HepG2 (cell line): ENCODE results near the gene GOLGA7B. TPM values are rescaled to one million over a fixed set of nuclear protein-coding genes. Genes with fewer than 3 reads are reported as not detected.

Experiments
- ATAC-seq: fragments of 200-7000 bp; cut with Tn5 transposase; 3 replicates; pipeline ENCODE4 v1.9.1; 2020; ENCODE audit warnings: mild to moderate bottlenecking, moderate library complexity
- BruUV-seq: library from RNA; stranded (reverse); fragments of 400-500 nt; replicated peaks from 2 replicates; lab custom pipeline; 2021; lab: Mats Ljungman, UMichigan
- CTCF ChIA-PET: fragments of 300-600 bp; formaldehyde crosslinking; extraction: SDS; loops from one replicate; lab custom pipeline; 2021; ENCODE audit warnings: low total read pairs, inconsistent platforms, low intra/inter-chr PET ratio; lab: Yijun Ruan, JAX
- POLR2A ChIA-PET: fragments of 350-600 bp; sonication (Branson Sonifier 250); formaldehyde crosslinking; loops from one replicate; lab custom pipeline; 2020; ENCODE audit warnings: antibody characterized with exemption, inconsistent platforms; lab: Yijun Ruan, JAX
- DNase-seq: peaks from one replicate; pipeline ENCODE4 v3.0.0-alpha.2; 2015; ENCODE audit warnings: low spot score
- FAIRE-seq: peaks from 3 replicates; lab custom pipeline; 2011; peaks lifted over from hg19 to GRCh38; lab: Jason Lieb, UNC
- H2AFZ ChIP-seq: one replicate; pipeline ENCODE4 v1.6.1; 2011; ENCODE audit warnings: low read length, inconsistent platforms
- H3K27ac ChIP-seq: fragments of 300-600 bp; 3 replicates; pipeline ENCODE4 v1.8.0; 2011; ENCODE audit warnings: mixed run types, mild to moderate bottlenecking, mixed read lengths, low read length, inconsistent platforms; ENCODE audit not compliant: insufficient read depth; ENCODE audit errors: extremely low read length
- H3K27me3 ChIP-seq, 2 experiments: fragments of 200-600 bp in 1 of 2; 2 replicates in 1 of 2; 3 replicates in 1 of 2; pipeline versions ENCODE4 v1.6.0 to v1.8.0; 2011; ENCODE audit warnings: low read length in 2 of 2, mild to moderate bottlenecking in 2 of 2, moderate library complexity in 2 of 2, inconsistent platforms in 1 of 2; ENCODE audit not compliant: insufficient read depth in 2 of 2, control insufficient read depth in 1 of 2
- H3K36me3 ChIP-seq, 2 experiments: fragments of 200-600 bp in 1 of 2; replicated peaks in 1 of 2; 2 replicates in 1 of 2; 3 replicates in 1 of 2; pipeline versions ENCODE4 v1.5.1 to v1.8.0; 2011; ENCODE audit warnings: low read length in 2 of 2, inconsistent platforms in 1 of 2; ENCODE audit not compliant: insufficient read depth in 2 of 2, control insufficient read depth in 1 of 2
- H3K4me1 ChIP-seq: 2 replicates; pipeline ENCODE4 v1.5.1; 2012; ENCODE audit warnings: low read length, inconsistent platforms; ENCODE audit not compliant: insufficient read depth
- H3K4me2 ChIP-seq: 2 replicates; pipeline ENCODE4 v1.6.0; 2011; ENCODE audit warnings: low read depth, low read length, inconsistent platforms
- H3K4me3 ChIP-seq, 3 experiments: fragments of 200-600 bp in 1 of 3; sonication (generic), shearing (Covaris generic) in 1 of 3; replicated peaks in 1 of 3; 2 replicates each; pipeline ENCODE4 v1.5.1; 2011 to 2016; ENCODE audit warnings: low read length in 3 of 3, inconsistent platforms in 2 of 3, low read depth in 2 of 3, mild to moderate bottlenecking in 2 of 3, control low read depth in 1 of 3, mixed read lengths in 1 of 3; ENCODE audit not compliant: insufficient read depth in 1 of 3
- H3K79me2 ChIP-seq: one replicate; pipeline ENCODE4 v1.6.1; 2011; ENCODE audit warnings: low read length, inconsistent platforms; ENCODE audit not compliant: insufficient read depth
- H3K9ac ChIP-seq: 2 replicates; pipeline ENCODE4 v1.6.0; 2011; ENCODE audit warnings: mild to moderate bottlenecking, low read depth, low read length, inconsistent platforms; ENCODE audit not compliant: insufficient read depth
- H3K9me3 ChIP-seq: 2 replicates; pipeline ENCODE4 v1.5.1; 2012; ENCODE audit warnings: mild to moderate bottlenecking, low read length
- H4K20me1 ChIP-seq: 2 replicates; pipeline ENCODE4 v1.6.0; 2011; ENCODE audit warnings: inconsistent platforms, mild to moderate bottlenecking, low read length, moderate library complexity; ENCODE audit not compliant: insufficient read depth
- ADNP ChIP-seq: sonication (generic); formaldehyde crosslinking; IDR thresholded peaks from 2 replicates; pipeline ENCODE4 v1.4.0; 2020; ENCODE audit warnings: missing genetic modification reagents
- ARNT2 ChIP-seq: sonication (generic); formaldehyde crosslinking; IDR thresholded peaks from 2 replicates; pipeline ENCODE4 v1.8.0; 2022; ENCODE audit warnings: mild to moderate bottlenecking, low read depth, missing genetic modification reagents, moderate library complexity
- CBX1 ChIP-seq: IDR thresholded peaks from one replicate; pipeline ENCODE4 v1.6.1; 2016; ENCODE audit warnings: antibody characterized with exemption, low read depth
- CCAR2 ChIP-seq: fragments of 200-400 bp; formaldehyde crosslinking; optimal IDR thresholded peaks from 2 replicates; pipeline ENCODE3; 2018; ENCODE audit warnings: low read depth, mild to moderate bottlenecking, low read length, moderate library complexity
- ETS1 ChIP-seq: sonication (generic); formaldehyde crosslinking; IDR thresholded peaks from 2 replicates; pipeline ENCODE4 v1.4.0; 2020; ENCODE audit warnings: missing genetic modification reagents
- EZH2 ChIP-seq: conservative IDR thresholded peaks from 2 replicates; pipeline ENCODE4 v1.6.1; 2012; ENCODE audit warnings: mild to moderate bottlenecking, low read depth, low read length, moderate library complexity
- FOSL1 ChIP-seq: sonication (generic); formaldehyde crosslinking; IDR thresholded peaks from 2 replicates; pipeline ENCODE4 v1.9.0; 2021; ENCODE audit warnings: missing genetic modification reagents, borderline replicate concordance
- HDAC2 ChIP-seq: sonication (generic); formaldehyde crosslinking; IDR thresholded peaks from 2 replicates; pipeline ENCODE4 v1.4.0; 2020; ENCODE audit warnings: missing genetic modification reagents
- KLF9 ChIP-seq: IDR thresholded peaks from 2 replicates; pipeline ENCODE4 v1.6.1; 2016; ENCODE audit warnings: low read depth
- PLSCR1 ChIP-seq: sonication (generic); formaldehyde crosslinking; IDR thresholded peaks from 2 replicates; pipeline ENCODE4 v1.5.0; 2020; ENCODE audit warnings: missing genetic modification reagents, mild to moderate bottlenecking, borderline replicate concordance
- ZBTB49 ChIP-seq: sonication (generic); formaldehyde crosslinking; IDR thresholded peaks from 2 replicates; pipeline ENCODE4 v1.4.0; 2020; ENCODE audit warnings: missing genetic modification reagents, borderline replicate concordance
- ZEB1 ChIP-seq: IDR thresholded peaks from 2 replicates; pipeline ENCODE4 v1.6.1; 2012; ENCODE audit warnings: mild to moderate bottlenecking, low read depth, inconsistent platforms; ENCODE audit not compliant: insufficient replicate concordance
- ZNF552 ChIP-seq: sonication (generic); formaldehyde crosslinking; IDR thresholded peaks from 2 replicates; pipeline ENCODE4 v1.9.0; 2022; ENCODE audit warnings: missing genetic modification reagents, mild to moderate bottlenecking, borderline replicate concordance
- ZNF567 ChIP-seq: sonication (generic); formaldehyde crosslinking; IDR thresholded peaks from 2 replicates; pipeline ENCODE4 v1.8.1; 2023; ENCODE audit warnings: mild to moderate bottlenecking, missing genetic modification reagents, borderline replicate concordance
- ZNF670 ChIP-seq: sonication (generic); formaldehyde crosslinking; IDR thresholded peaks from 2 replicates; pipeline ENCODE4 v1.8.0; 2022; ENCODE audit warnings: mild to moderate bottlenecking, missing genetic modification reagents, borderline replicate concordance
- WGBS: methylation state at CpG from one replicate; pipeline ENCODE4 v1.1.6; 2017; ENCODE audit warnings: low lambda C conversion rate; 5-methylcytosine and 5-hydroxymethylcytosine counted together
- in situ Hi-C: cut with HindIII; loops from 2 replicates; pipeline ENCODE4 v1.10.0; 2017; ENCODE audit warnings: low pct_unique_long_range_greater_than_20kb; ENCODE audit not compliant: extremely low pct_ligation_motif_present
- intact Hi-C: fragments of 100-400 bp; cut with micrococcal nuclease; formaldehyde crosslinking; loops from one replicate; pipeline ENCODE4 v1.10.0; 2022; ENCODE audit not compliant: unreplicated experiment
- polyA plus RNA-seq, 8 experiments: library from polyadenylated mRNA; depleted of rRNA in 3 of 8; stranded (reverse) in 7 of 8; unstranded in 1 of 8; fragments of >200 nt; fragmentation: Illumina TruSeq in 4 of 8; extraction: Trizol in 4 of 8; gene quantifications; 2 replicates each; pipeline versions ENCODE4 v1.2.1 to v1.2.3, GENCODE V29; 2011 to 2016; ENCODE audit warnings: low read depth in 4 of 8, missing spikeins in 1 of 8, mixed read lengths in 1 of 8; ENCODE audit not compliant: insufficient read depth in 1 of 8
- total RNA-seq, 5 experiments: library from RNA; depleted of rRNA; stranded (reverse); fragments of >200 nt; fragmentation: Illumina TruSeq; extraction: Trizol; gene quantifications; 2 replicates each; pipeline ENCODE4 v1.2.3, GENCODE V29; 2016; ENCODE audit warnings: low read depth in 1 of 5

The GOLGA7B gene
- total and polyA plus RNA-seq, 2 of the 13 experiments (the other 11 are each of a cell fraction or from before 2014, with no cell fraction given), result not detected

GRCh38 chr10:97888134-97888533 is 38.5 kb downstream of the GOLGA7B start:
- H3K79me2 ChIP-seq, result no peaks in the 10 kb centered on the region
- H3K4me1 ChIP-seq, result no peaks in the 10 kb centered on the region
- H3K9ac ChIP-seq, result no peak overlapping the region
- no peak overlapping the region for H3K27ac ChIP-seq
- intact Hi-C loops (no loop called here), in situ Hi-C loops (no loop called here)
- no peaks in the 10 kb centered on the region for H3K9me3 ChIP-seq
- TF ChIP-seq ETS1 (CRISPR knock-in tag), result no peak
- TF ChIP-seq ZNF552 (CRISPR knock-in tag), result no peak
- no peak for TF ChIP-seq ZEB1
- no peak for TF ChIP-seq ADNP (CRISPR knock-in tag)
- TF ChIP-seq KLF9 (CRISPR knock-in tag), result no peak
- no peaks in the 10 kb centered on the region for H4K20me1 ChIP-seq
- H3K27me3 ChIP-seq, result peaks cover 2 to 26% of the 10 kb centered on the region in 2 experiments; a peak in 3 of 5 replicates
- no peak overlapping the region for H2AFZ ChIP-seq
- ChIA-PET POLR2A (no interaction called here), CTCF (no interaction called here)
- no peak for DNase-seq
- 55% methylated on average over 7 of the region's 7 CpGs for WGBS
- no peak overlapping the region for H3K4me3 ChIP-seq
- H3K36me3 ChIP-seq, result no peaks in the 10 kb centered on the region
- no peak overlapping the region for H3K4me2 ChIP-seq
- no TSS peak for BruUV-seq
- ATAC-seq, result no peak
- FAIRE-seq, result no peak

GRCh38 chr10:97888641-97889262 is 39.1 kb downstream of the GOLGA7B start:
- Histone ChIP-seq H3K9me3 (no peaks in the 10 kb centered on the region), H3K27ac (no peak overlapping the region), H3K4me2 (no peak overlapping the region), H3K9ac (no peak overlapping the region), H2AFZ (no peak overlapping the region), H3K4me1 (no peaks in the 10 kb centered on the region), H3K27me3 (peaks cover 2 to 24% of the 10 kb centered on the region in 2 experiments; a peak in 3 of 5 replicates), H3K36me3 (no peaks in the 10 kb centered on the region), H3K79me2 (no peaks in the 10 kb centered on the region), H4K20me1 (no peaks in the 10 kb centered on the region), H3K4me3 (no peak overlapping the region)
- WGBS, result 23% methylated on average over 10 of the region's 12 CpGs
- BruUV-seq, result no TSS peak
- DNase-seq, result no peak
- ATAC-seq, result no peak
- in situ Hi-C loops, result no loop called here
- intact Hi-C loops, result no loop called here
- POLR2A ChIA-PET, result no interaction called here
- no peak for FAIRE-seq
- CTCF ChIA-PET, result no interaction called here
- TF ChIP-seq EZH2 (no peak), CCAR2 (no peak), ZNF670 (CRISPR knock-in tag) (no peak), FOSL1 (no peak), PLSCR1 (CRISPR knock-in tag) (no peak), ZNF567 (no peak), ARNT2 (CRISPR knock-in tag) (no peak), CBX1 (no peak), HDAC2 (CRISPR knock-in tag) (no peak), ZBTB49 (CRISPR knock-in tag) (no peak)
